ENCODE data around the gene MPV17L.
"Not testable (repeated sequence)": the region's sequence is repeated elsewhere in the genome, so short reads cannot be mapped to it uniquely, and the experiment has no call there.

MPV17L gene

GRCh38 chr16:15401972-15402371 is 6.4 kb downstream of the MPV17L start:
- H3K36me3 ChIP-seq (ENCODE audit: low read depth) = no peaks in the 10 kb centered on the region
- ATAC-seq (ENCODE audit: low read depth) (no peak), DNase-seq (ENCODE audit: low spot score) (no peak)
- H3K4me3 ChIP-seq (ENCODE audit: severe bottlenecking) = no peak overlapping the region
- no peaks in the 10 kb centered on the region for H3K27me3 ChIP-seq (ENCODE audit: insufficient read depth, poor library complexity, severe bottlenecking)
- H3K9me3 ChIP-seq (ENCODE audit: severe bottlenecking) = no peaks in the 10 kb centered on the region
- no peak for TF ChIP-seq CTCF (IDR thresholded peaks at IDR 0.05; ENCODE audit: poor library complexity, severe bottlenecking)
- H3K27ac ChIP-seq (ENCODE audit: poor library complexity, severe bottlenecking) = no peak overlapping the region
- H3K4me1 ChIP-seq (ENCODE audit: insufficient read depth, poor library complexity, severe bottlenecking) = no peaks in the 10 kb centered on the region

GRCh38 chr16:15403392-15403995 is 7.9 kb downstream of the MPV17L start:
- Histone ChIP-seq H3K27me3 (ENCODE audit: insufficient read depth, poor library complexity, severe bottlenecking) (no peaks in the 10 kb centered on the region), H3K4me1 (ENCODE audit: insufficient read depth, poor library complexity, severe bottlenecking) (no peaks in the 10 kb centered on the region), H3K9me3 (ENCODE audit: severe bottlenecking) (no peaks in the 10 kb centered on the region), H3K4me3 (ENCODE audit: severe bottlenecking) (no peak overlapping the region), H3K36me3 (ENCODE audit: low read depth) (no peaks in the 10 kb centered on the region), H3K27ac (ENCODE audit: poor library complexity, severe bottlenecking) (no peak overlapping the region)
- TF ChIP-seq CTCF (IDR thresholded peaks at IDR 0.05; ENCODE audit: poor library complexity, severe bottlenecking) = no peak
- ATAC-seq (ENCODE audit: low read depth) = no peak
- no peak for DNase-seq (ENCODE audit: low spot score)

- H3K36me3 ChIP-seq (ENCODE audit: low read depth); H3K4me3 ChIP-seq (ENCODE audit: severe bottlenecking); DNase-seq (ENCODE audit: low spot score); H3K4me1 ChIP-seq (ENCODE audit: insufficient read depth, poor library complexity, severe bottlenecking); ATAC-seq (ENCODE audit: low read depth); H3K27ac ChIP-seq (ENCODE audit: poor library complexity, severe bottlenecking); H3K9me3 ChIP-seq (ENCODE audit: severe bottlenecking); H3K27me3 ChIP-seq (ENCODE audit: insufficient read depth, poor library complexity, severe bottlenecking): not testable (repeated sequence)
Observed at GRCh38 chr16:15404091-15404490, 8.5 kb downstream of the MPV17L start.

GRCh38 chr16:15404792-15405191 is 9.2 kb downstream of the MPV17L start:
- DNase-seq (ENCODE audit: low spot score) (no peak), ATAC-seq (ENCODE audit: low read depth) (peak; percentile 25; the same call in 2 of the 3 replicates)
- H3K36me3 ChIP-seq (ENCODE audit: low read depth) = no peaks in the 10 kb centered on the region
- H3K4me1 ChIP-seq (ENCODE audit: insufficient read depth, poor library complexity, severe bottlenecking) = no peaks in the 10 kb centered on the region
- no peak overlapping the region for H3K27ac ChIP-seq (ENCODE audit: poor library complexity, severe bottlenecking)
- no peaks in the 10 kb centered on the region for H3K27me3 ChIP-seq (ENCODE audit: insufficient read depth, poor library complexity, severe bottlenecking)
- H3K4me3 ChIP-seq (ENCODE audit: severe bottlenecking) = no peak overlapping the region
- no peaks in the 10 kb centered on the region for H3K9me3 ChIP-seq (ENCODE audit: severe bottlenecking)
- TF ChIP-seq CTCF (IDR thresholded peaks at IDR 0.05; ENCODE audit: poor library complexity, severe bottlenecking) = no peak

- not testable (repeated sequence) for H3K36me3 ChIP-seq (ENCODE audit: low read depth); H3K9me3 ChIP-seq (ENCODE audit: severe bottlenecking); ATAC-seq (ENCODE audit: low read depth); H3K27ac ChIP-seq (ENCODE audit: poor library complexity, severe bottlenecking); H3K4me3 ChIP-seq (ENCODE audit: severe bottlenecking); H3K27me3 ChIP-seq (ENCODE audit: insufficient read depth, poor library complexity, severe bottlenecking); H3K4me1 ChIP-seq (ENCODE audit: insufficient read depth, poor library complexity, severe bottlenecking); DNase-seq (ENCODE audit: low spot score)
Observed at GRCh38 chr16:15407756-15408155, 12.2 kb downstream of the MPV17L start.

GRCh38 chr16:15409476-15409875 is 13.9 kb downstream of the MPV17L start:
- not testable (repeated sequence) for H3K9me3 ChIP-seq (ENCODE audit: severe bottlenecking); H3K27ac ChIP-seq (ENCODE audit: poor library complexity, severe bottlenecking); DNase-seq (ENCODE audit: low spot score); ATAC-seq (ENCODE audit: low read depth); H3K36me3 ChIP-seq (ENCODE audit: low read depth); H3K4me1 ChIP-seq (ENCODE audit: insufficient read depth, poor library complexity, severe bottlenecking); H3K4me3 ChIP-seq (ENCODE audit: severe bottlenecking); H3K27me3 ChIP-seq (ENCODE audit: insufficient read depth, poor library complexity, severe bottlenecking)

Data from RWPE2 (cell line).